HTERT RPE-1 (cell line): ENCODE results near the gene UBE3D.
"Not testable (repeated sequence)": the region's sequence is repeated elsewhere in the genome, so short reads cannot be mapped to it uniquely, and the experiment has no call there.

Source experiments
- in situ Hi-C: fragments of 300-500 bp; cut with MboI; formaldehyde crosslinking; loops from 4 replicates; pipeline ENCODE4 v1.14.3; 2020; ENCODE audit warnings: low sequenced_read_pairs

UBE3D gene

DNA sequence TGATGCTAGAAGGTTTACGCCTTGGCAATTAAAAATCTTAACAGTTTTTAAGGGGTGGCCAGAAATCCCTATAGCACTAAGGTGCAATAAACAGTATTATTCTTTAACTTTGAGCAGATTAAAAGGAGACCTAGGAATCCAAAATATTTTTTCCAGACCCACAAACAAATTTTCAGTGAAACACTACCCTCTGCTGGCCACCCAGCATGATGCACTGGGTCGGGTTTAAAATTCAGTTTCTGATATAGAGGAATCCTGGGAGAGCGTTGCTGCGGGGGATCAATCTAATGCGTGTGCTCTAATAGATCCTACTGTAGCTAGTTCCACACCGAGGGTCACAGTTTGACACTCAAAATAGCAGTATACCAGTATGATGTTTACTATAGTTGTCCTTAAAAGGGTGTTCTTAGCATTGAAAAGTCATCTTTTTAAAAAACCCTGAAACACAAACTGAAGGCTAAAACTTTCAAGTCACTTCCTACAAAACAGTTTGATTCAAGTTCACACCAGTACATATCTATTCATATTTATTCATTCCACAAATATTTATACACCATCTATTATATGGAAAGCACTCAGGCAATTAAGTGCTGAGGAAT lies 10.2 kb downstream of the UBE3D start:
- in situ Hi-C loops: no loop called here

DNA sequence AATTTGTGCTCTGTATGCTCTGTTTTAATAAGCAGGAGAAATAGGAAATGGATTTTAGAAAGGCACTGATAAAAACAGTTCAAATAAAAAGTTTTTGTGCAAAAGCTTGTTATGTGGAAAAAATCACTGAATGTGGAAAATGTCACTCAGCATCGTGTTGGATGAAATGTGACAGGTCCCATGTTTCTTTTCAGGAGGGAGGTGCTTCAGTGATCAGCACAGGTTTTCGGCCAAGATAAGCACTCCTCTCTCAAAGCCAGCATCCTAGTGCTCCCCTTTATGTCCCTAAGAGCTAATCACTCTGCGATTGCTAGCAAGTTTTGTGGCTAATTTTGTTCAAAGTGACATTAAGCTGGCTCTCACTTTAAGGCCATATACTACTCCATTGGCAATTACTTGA lies 12.0 kb downstream of the UBE3D start:
- in situ Hi-C loops: no loop called here

DNA sequence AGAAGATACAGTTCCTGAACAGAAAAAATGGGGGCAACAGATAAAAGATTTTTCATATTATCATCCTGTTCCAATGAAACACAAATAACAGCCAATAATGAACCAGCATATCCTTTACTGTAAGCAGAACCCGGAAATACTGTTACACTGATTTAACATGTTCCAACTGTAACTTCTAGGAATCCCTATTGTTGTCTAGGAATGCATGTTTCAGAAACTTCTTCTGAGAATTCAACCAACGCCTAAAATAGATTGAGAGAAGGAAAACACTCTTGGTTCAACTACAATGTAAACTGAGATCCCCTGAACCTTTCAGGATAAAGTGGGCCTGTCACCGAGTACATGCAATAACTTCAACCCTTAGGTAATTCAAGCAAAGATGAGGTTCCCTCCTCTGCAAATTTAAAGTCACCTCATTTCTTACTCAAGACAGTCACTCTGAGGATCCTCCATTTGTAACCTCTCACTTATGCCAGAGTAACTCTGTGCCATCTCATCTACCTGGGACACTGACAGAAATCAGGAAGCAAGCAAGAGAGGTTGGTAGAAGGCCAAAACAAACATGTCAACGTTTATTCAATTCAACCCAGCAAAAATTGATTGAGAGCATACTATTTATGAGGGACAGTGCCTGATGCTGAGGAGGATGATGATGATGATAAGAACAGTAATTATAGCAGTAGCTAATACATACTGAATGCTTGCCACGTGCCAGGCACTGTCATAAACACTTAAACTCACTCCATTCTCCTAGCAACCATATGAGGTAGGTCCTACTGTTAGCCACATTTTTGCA lies 14.1 kb downstream of the UBE3D start:
- in situ Hi-C loops: no loop called here

DNA sequence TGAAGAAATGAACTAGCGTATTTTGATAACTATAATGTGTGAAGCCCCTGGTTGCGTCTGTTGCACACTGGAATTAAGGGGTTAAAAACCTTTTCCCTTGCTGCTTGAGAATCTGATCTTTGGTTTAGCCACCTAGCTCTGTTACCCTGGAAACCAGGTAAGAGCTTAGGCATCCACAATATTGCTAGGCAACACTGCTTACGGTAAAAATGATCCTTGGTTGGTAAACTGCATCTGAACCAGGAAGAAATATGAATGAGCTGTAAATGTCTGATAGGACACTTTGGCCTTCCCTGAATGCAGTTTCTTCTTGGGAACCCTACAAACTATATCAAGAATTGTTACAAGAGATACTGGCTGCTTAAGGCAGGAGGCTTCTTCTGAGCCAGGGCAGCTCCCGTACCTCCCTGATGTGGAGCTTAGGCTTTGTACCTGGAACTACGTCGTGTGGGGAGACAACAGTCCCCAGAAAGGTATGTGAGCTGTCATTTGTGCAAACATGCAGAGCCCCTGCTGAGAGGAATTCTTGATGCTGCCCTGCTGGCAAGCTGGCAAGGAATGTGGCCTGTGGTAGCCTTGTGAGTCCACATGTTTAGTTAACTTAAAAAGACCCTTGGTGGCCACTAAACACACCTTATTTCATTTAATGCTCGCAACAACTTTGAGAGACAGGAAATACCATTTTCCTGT lies 18.4 kb downstream of the UBE3D start:
- in situ Hi-C loops: no loop called here

DNA sequence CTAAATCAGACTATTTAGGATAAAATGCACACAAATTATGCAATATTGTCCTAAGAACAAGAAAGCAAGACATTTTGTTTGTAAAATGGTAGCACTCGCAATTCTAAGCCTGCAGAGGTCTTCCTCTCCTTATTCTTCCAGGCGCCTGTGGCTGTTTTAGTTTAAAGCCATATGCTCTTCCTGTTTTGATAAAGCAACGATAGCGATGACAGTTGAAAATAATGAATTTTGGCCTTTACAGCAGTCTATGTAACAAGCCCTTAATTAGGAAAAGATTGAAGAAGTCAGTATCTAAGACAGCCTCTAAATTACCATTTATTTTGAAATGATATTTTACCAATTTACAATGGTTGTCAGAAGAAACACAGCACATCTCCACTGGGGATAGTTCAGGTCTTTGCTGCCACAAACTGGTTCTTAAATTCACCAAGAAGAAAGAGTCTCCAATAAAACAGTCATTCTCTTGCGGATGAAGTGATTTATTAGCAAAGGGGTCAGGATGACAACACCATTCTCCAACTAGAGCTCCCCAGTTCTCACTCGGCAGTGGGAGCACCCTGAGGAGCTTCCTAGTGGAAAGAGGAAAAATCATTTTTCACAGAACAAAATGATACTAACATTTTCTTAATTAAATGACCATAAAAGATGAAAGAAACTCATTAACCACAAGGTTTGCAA lies 21.4 kb downstream of the UBE3D start:
- in situ Hi-C loops: no loop called here

DNA sequence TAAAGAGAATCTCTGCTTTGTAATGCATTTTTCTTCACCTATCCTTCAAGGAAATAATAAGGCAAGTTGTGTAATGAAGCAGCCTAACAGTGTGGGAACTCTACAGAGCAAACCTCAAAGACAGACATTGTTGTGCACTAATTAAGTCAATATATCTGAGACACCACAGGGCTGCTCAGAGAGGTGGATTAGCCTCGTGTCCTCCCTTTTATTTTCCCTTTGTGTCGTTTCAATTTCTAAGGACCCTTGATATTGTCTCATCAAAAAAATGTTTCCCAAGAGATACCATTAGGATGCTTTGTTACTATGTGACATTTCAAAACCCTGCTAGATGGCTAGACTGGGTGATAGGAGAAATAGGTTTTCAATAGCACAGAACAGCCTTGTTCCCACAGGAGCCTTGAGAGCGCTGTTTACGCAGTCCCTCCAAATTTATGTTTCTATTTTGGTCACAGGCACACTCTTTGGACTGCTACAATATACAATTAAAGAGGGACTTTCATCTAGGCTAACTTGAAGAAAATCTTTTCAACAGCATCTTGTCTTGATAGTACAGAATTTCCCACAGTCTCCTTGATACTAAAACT lies 23.1 kb downstream of the UBE3D start:
- in situ Hi-C loops: no loop called here

DNA sequence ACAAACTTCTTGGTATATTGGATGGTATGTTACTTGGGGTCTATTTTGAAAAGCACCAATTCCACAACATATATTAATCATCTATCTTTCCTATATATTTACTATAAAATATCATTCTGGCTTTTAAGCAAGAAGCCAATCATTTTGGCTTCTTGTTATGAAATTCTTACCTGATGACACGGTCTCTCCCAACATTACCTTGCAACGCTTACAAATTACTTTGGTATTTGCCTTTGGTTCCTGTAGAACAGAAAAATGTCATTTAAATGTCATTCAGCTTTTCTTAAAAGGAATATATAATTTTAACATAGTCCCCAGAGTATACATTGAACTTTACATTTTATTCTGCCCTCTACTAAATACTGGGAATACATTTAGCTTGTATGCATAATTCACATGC lies 27.4 kb downstream of the UBE3D start:
- in situ Hi-C loops: no loop called here

DNA sequence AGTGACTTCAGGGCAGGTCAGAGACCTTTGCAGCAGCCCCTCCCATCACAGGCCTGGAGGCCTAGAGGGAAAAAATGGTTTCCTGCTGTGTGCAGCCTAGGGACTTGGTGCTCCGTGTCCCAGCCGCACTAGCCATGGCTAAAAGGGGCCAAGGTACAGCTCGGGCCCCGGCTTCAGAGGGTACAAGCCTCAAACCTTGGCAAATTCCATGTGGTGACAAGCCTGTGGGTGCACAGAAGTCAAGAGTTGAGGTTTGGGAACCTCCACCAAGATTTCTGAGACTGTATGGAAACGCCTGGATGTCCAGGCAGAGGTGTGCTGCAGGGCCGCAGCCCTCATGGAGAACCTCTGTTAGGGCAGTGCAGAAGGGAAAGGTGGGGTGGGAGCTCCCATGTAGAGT lies 34.0 kb downstream of the UBE3D start:
- in situ Hi-C loops: no loop called here

DNA sequence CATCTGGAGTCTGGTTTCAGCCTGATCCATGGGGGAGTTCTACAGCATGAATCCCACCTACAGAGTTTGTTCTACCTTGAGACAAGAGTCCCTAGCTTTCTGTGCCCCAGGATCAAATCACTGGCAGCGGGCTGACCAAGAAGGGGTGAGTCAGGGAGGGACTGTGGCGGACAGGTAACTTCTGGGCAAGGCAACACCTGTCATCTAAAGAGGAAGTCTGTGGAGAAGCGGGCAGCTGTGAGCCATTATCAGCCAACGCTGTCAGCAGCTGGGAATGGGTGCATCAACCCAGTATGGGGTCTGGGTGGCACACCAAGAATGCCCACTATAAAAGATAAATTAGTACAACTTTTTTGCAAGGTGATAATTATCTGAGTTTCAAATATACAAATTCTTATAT lies 45.9 kb downstream of the UBE3D start:
- in situ Hi-C loops: no loop called here

DNA sequence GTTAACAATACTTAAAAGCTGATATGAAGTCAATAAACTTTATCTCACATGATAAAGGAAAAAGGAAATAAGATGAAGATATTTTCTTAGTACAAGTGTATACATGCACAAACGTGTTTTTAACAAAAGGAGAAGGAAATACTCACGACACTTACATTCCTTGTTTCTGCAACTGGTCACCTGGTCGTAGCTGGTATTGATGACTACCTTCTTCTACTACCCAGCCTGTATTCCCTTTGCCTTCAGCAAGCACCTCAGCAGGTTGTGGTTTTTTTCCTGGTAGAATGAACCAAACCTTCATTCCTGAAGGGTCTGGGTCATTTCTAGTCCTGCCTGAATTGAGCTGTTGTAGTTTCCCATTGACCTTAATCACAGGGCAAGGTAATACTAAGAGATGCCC lies 54.5 kb downstream of the UBE3D start:
- in situ Hi-C loops: not testable (repeated sequence)

DNA sequence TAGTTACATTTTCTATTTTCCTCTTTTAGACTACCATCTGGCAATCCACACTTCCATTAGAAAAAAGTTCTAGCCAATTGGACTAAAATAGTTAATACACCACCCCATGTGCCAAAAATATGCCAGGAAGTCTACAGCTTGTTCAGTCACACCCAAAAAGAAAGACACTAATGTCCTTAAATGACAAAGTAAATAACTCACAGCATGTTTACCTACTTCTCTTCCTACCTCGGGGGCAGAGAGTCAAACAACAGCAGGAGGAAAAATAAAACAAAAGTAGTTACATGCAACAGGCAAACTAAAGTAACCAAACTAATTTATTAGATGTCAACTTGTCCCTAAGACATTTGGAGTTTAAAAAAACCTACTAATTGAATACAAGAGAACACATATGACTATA lies 57.0 kb downstream of the UBE3D start:
- in situ Hi-C loops: no loop called here

DNA sequence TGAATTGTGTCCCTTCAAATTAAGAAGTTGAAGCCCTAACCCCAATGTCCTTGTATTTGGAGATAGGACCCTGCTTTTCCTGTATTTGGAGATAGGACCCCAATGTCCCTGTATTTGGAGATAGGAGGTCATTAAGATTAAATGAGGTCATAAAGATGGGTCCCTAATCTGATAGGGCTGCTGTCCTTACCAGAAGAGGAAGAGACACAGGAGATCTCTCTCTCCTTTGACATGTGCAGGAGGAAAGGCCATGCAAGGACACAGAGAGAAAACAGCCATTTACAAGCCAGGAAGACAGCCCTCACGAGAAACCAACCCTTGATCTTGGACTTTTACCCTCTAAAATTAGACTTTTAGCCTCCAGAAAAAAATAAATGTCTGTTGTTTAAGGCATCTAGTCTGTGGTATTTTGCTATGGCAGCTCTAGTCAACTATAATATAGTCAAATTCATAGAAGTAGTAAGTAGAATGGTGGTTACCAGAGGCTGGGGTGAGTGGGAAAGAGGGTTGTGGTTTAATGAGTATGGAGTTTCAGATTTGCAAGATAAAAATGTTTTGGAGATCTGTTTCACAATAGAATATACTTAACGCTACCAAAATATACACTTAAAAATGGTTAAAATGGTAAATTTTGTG lies 59.3 kb downstream of the UBE3D start:
- in situ Hi-C loops: no loop called here

DNA sequence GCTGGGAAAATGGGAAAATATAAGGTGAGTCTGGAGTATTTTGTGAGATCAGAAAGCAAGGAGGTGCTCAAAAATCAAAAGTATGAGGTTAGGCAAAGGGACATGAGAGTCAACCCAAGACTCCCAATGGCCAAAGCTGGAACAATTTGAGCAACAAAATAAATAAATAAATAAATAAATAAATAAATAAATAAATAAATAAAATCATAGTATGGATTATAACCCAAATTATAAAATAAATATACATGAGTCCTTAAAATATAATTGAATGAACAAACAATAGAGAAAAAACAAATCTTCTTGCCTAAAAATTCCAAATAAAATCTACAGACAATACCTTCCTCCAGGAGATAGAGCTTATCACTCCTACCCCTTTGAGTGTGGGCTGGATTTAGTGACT lies 69.5 kb downstream of the UBE3D start:
- in situ Hi-C loops: no loop called here

DNA sequence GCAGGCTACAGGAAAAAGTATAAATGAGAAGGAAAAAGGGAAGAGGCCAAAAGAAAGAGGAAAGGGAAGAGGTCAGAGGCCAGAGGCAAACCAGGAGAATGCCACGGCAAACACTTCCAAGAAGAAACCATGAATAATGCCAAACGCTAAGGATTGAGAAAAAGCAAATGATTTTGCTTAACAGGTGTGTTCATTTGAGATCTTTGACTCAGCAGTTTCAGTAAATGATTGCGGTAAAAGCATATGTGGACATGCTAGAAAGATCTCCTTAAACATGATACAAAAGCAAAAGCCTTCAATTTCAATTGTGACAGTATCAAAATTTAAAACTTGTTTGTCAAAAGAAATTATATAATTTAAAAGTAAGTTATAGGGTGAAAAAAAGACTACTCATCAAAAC lies 70.6 kb downstream of the UBE3D start:
- in situ Hi-C loops: no loop called here

DNA sequence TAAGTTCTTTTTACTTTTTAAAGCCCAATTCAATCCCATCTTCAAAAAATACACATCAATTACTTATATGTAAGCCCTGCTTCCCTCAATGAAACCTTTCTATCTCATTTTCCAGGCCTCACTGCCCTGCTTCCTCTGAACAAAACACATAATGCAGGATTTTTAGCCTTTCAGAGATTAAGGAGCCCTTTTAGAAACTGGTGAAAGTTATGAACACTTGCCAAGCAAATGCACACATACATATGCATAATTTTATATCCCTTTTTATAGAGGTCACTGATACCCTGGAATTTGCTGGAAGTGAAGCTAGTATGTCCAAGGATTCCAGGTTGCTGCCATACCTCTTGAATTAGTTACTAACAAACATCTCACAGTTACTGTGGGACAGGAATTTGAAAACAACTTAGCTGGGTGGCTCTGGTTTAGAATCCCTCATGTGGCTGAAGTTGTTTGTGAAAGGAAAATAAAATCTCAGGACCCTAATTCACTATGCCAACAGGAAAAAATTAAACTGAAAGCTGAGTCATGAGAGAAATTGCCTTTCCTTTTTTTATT lies 75.8 kb downstream of the UBE3D start:
- in situ Hi-C loops: no loop called here

DNA sequence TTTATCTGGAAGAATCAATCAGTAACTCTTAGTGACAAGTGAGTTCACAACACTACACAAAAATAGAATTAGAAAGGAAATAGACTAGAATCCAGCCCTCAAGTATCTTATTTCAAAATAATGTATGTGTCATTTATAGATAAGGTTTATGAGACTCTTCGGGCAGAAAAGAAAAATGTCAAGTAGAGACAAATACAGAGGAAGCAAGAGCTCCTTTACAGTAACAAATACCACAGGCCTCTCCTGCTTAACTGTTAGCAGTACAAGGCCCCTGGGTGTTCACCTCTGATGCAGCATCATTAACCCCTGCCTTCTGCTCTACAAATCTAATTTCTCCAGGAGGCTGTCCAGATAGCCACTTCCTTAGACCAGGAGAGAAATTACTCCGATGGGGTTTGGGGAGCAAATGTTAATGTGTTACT lies 76.7 kb downstream of the UBE3D start:
- in situ Hi-C loops: no loop called here

DNA sequence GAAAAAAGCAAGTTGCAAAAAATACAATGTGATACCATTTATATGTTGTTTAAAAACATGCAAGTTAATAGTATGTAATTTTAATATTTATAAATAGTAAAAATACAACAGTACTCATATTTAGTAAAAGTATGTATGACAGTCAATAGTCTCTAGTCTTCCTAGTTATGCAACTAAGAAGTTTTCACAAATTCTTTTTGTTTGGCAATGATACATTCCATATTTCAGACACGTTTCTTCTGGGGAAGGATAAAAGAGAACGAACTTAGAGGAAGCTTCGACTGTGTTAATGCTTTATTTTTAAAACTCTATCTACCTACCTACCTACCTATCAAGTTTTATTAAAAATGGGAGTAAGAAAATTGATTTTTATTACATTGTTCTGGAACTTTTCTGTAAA lies 77.7 kb downstream of the UBE3D start:
- in situ Hi-C loops: no loop called here

DNA sequence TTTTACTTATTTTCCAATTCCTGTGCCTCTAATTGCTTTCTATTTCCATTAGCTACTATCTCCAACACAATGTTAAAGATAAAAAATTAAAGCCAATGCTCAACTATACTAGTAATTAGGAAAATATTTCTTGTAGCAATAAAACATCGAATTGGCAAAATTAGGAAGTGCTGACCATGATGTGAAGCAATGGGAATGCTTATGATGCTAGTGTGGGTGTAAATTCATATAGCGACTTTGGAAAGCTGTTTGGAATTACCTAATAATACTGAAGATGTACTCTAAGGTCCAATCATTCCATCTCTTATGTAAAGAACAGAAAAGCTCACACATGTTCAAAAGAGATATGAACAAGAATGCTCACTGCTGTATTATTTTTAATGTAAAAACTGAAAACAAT lies 78.2 kb downstream of the UBE3D start:
- in situ Hi-C loops: no loop called here

DNA sequence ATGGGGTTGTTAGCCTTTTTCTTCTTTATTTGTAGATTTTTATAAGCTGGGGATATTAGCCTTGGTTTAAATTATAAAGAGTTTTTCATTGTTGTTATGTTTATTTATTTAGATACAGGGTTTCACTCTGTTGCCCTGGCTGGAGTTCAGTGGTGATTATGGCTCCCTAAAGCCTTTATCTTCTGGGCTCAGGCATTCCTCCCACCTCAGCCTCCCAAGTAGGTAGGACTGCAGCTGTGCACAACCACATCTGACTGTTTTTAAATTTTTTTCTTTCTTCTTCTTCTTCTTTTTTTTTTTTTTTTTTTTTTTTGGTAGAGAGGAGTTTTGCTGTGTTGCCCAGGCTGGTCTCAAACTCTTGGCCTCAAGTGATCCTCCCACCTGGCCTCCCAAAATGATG lies 80.9 kb downstream of the UBE3D start:
- in situ Hi-C loops: no loop called here

DNA sequence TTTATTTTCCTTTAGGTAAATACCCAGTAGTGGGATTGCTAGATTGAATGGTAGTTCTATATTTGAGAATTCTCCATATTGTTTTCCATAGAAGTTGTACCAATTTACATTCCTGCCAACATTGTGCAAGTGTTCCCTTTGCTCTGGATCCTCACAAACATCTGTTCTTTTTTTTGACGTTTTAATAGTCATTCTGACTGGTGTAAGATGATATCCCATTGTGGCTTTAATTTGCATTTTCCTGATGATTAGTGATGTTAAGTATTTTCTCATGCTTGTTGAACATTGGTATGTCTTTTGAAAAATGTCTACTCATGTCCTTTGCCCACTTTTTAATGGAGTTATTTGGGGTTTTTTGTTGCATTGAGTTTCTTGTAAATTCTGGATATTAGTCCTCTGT lies 85.6 kb downstream of the UBE3D start:
- in situ Hi-C loops: no loop called here

DNA sequence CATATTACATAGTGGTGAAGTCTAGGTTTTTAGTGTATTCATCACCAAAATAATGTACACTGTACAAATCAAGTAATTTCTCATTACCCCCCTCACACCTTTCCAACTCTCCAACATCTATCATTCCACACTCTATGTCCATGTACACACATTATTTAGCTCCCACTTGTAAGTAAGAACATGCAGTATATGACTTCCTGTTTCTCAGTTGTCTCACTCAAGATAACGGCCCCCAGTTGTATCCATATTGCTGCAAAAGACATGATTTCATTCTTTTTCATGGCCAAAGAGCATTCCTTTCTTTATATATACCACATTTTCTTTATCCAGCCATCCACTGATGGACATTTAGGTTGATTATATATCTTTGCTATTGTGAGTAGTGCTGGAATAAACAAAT lies 86.0 kb downstream of the UBE3D start:
- in situ Hi-C loops: no loop called here
